Neural cell (in vitro differentiated cells): Measurements from ENCODE around the gene APAF1. TPM values are rescaled to one million over a fixed set of nuclear protein-coding genes. Genes with fewer than 3 reads are reported as not detected.

Source experiments
- H2AFZ ChIP-seq: fragments of 200-600, 300-800 bp; sonication (generic), shearing (Covaris generic); 2 replicates; pipeline ENCODE4 v1.6.0; 2014; ENCODE audit warnings: low read depth, mild to moderate bottlenecking, antibody characterized with exemption, low read length, moderate library complexity
- H3F3A ChIP-seq: fragments of 200-600 bp; shearing (Covaris generic); 2 replicates; pipeline ENCODE4 v1.6.1; 2016; ENCODE audit warnings: mild to moderate bottlenecking, moderate library complexity, mixed read lengths, antibody characterized with exemption, low read length; ENCODE audit not compliant: insufficient read depth, poor library complexity, severe bottlenecking
- H3K27ac ChIP-seq: fragments of 200-600, 300-800 bp; sonication (generic), shearing (Covaris generic); 2 replicates; pipeline ENCODE4 v1.5.1; 2014; ENCODE audit warnings: mild to moderate bottlenecking, low read length, moderate library complexity
- H3K27me3 ChIP-seq: fragments of 300-800, 200-600 bp; sonication (generic), shearing (Covaris generic); 2 replicates; pipeline ENCODE4 v1.6.0; 2014; ENCODE audit warnings: mild to moderate bottlenecking, low read depth, low read length, moderate library complexity; ENCODE audit not compliant: insufficient read depth
- H3K36me3 ChIP-seq: fragments of 300-800, 200-600 bp; sonication (generic), shearing (Covaris generic); 2 replicates; pipeline ENCODE4 v1.5.1; 2014; ENCODE audit warnings: mild to moderate bottlenecking, antibody characterized with exemption, low read length, moderate library complexity; ENCODE audit not compliant: insufficient read depth
- H3K4me2 ChIP-seq: fragments of 300-800, 200-600 bp; sonication (generic), shearing (Covaris generic); 2 replicates; pipeline ENCODE4 v1.6.0; 2014; ENCODE audit warnings: mild to moderate bottlenecking, low read length
- H3K4me3 ChIP-seq: fragments of 300-800, 200-600 bp; sonication (generic), shearing (Covaris generic); 2 replicates; pipeline ENCODE4 v1.5.1; 2014; ENCODE audit warnings: mild to moderate bottlenecking, low read length, moderate library complexity
- H3K79me2 ChIP-seq: fragments of 200-600 bp; shearing (Covaris generic); replicated peaks from 2 replicates; pipeline ENCODE4 v1.6.0; 2014; ENCODE audit warnings: mild to moderate bottlenecking, low read length, moderate library complexity; ENCODE audit not compliant: insufficient read depth
- H3K9ac ChIP-seq: fragments of 300-800, 200-600 bp; sonication (generic), shearing (Covaris generic); 2 replicates; pipeline ENCODE4 v1.6.1; 2016; ENCODE audit warnings: mild to moderate bottlenecking, low read length, mixed read lengths
- H3K9me2 ChIP-seq: fragments of 200-600 bp; shearing (Covaris generic); 2 replicates; pipeline ENCODE4 v1.6.1; 2016; ENCODE audit warnings: mild to moderate bottlenecking, low read length, mixed read lengths; ENCODE audit not compliant: insufficient read depth
- H3K9me3 ChIP-seq: fragments of 200-600, 300-800 bp; sonication (generic), shearing (Covaris generic); 2 replicates; pipeline ENCODE4 v1.6.1; 2016; ENCODE audit warnings: mild to moderate bottlenecking, mixed run types, low read length, moderate library complexity, mixed read lengths
- H4K20me1 ChIP-seq: fragments of 200-600 bp; shearing (Covaris generic); 2 replicates; pipeline ENCODE4 v1.6.1; 2016; ENCODE audit warnings: mild to moderate bottlenecking, mixed run types; ENCODE audit not compliant: insufficient read depth
- EP300 ChIP-seq: fragments of 450-650 bp; conservative IDR thresholded peaks from 2 replicates; pipeline ENCODE4 v1.6.1; 2014; ENCODE audit warnings: antibody characterized with exemption, mild to moderate bottlenecking, moderate library complexity; ENCODE audit not compliant: poor library complexity, severe bottlenecking
- EZH2 ChIP-seq: fragments of 200-600, 300-800 bp; shearing (Covaris generic), sonication (generic); IDR thresholded peaks from 2 replicates; pipeline ENCODE4 v1.6.1; 2014; ENCODE audit warnings: antibody characterized with exemption, low read length, borderline replicate concordance, mild to moderate bottlenecking; ENCODE audit not compliant: insufficient read depth, poor library complexity, severe bottlenecking
- MXI1 ChIP-seq: fragments of 450-650 bp; conservative IDR thresholded peaks from 2 replicates; pipeline ENCODE4 v1.6.1; 2014; ENCODE audit warnings: antibody characterized with exemption, mild to moderate bottlenecking; ENCODE audit not compliant: poor library complexity, severe bottlenecking
- POLR2AphosphoS5 ChIP-seq: IDR thresholded peaks from 2 replicates; pipeline ENCODE4 v1.6.1; 2012
- RAD21 ChIP-seq: fragments of 450-650 bp; conservative IDR thresholded peaks from 2 replicates; pipeline ENCODE4 v1.6.1; 2014; ENCODE audit warnings: antibody characterized with exemption, mild to moderate bottlenecking, moderate library complexity
- SMC3 ChIP-seq: fragments of 450-650 bp; conservative IDR thresholded peaks from 2 replicates; pipeline ENCODE4 v1.6.1; 2014; ENCODE audit warnings: antibody characterized with exemption, mild to moderate bottlenecking, moderate library complexity; ENCODE audit not compliant: poor library complexity
- TAF1 ChIP-seq: IDR thresholded peaks from 2 replicates; pipeline ENCODE4 v1.6.1; 2012; ENCODE audit warnings: low read depth
- polyA plus RNA-seq: library from polyadenylated mRNA; depleted of rRNA; stranded (reverse); fragments of >200 nt; gene quantifications from 2 replicates; pipeline ENCODE4 v1.2.3, GENCODE V29; 2014
- TF ChIP-seq, protein P1 (sequence below): IDR thresholded peaks from 2 replicates; pipeline ENCODE4 v1.6.1; 2012; ENCODE audit warnings: borderline replicate concordance
- TF ChIP-seq, protein P2 (sequence below): fragments of 450-650 bp; IDR thresholded peaks from 2 replicates; pipeline ENCODE4 v1.5.1; 2014; ENCODE audit warnings: antibody characterized with exemption, mild to moderate bottlenecking, moderate library complexity; ENCODE audit not compliant: poor library complexity, severe bottlenecking

APAF1 gene
- polyA plus RNA-seq, 1 donor from 2014 or later, result 32.2 TPM

DNA sequence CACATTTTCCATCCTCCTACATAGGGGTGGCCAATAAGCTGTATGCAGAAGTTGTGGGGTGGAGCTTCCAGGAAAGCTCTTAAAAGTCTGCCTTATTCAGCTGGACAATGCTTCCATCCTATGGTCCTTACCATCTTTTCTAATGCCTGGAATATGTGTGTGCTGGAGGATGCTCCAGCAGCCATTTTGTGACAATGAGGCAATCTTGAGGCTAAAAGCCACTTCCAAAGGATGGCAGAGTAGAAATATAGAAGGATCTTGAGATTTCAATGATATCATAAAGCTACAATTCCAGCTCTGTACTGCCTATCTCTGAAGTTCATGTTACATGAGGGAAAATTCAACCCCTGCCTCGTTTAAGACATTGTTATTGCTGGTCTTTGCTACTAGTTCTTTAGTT, 95.7 kb downstream of the APAF1 start:
- Histone ChIP-seq H3K27me3 (no peaks in the 10 kb centered on the region), H2AFZ (no peak overlapping the region), H3K79me2 (no peaks in the 10 kb centered on the region), H3K4me2 (no peak overlapping the region), H3K36me3 (no peaks in the 10 kb centered on the region), H3F3A (peaks cover 13% of the 10 kb centered on the region), H3K9ac (peak overlapping the region; percentile 45), H4K20me1 (no peaks in the 10 kb centered on the region), H3K27ac (peak overlapping the region; percentile 78), H3K9me3 (no peaks in the 10 kb centered on the region), H3K9me2 (no peaks in the 10 kb centered on the region), H3K4me3 (peak overlapping the region; percentile 31)
- TF ChIP-seq RAD21 (no peak), MXI1 (no peak), SMC3 (no peak), EZH2 (no peak), EP300 (no peak), TAF1 (no peak), POLR2AphosphoS5 (no peak)
- TF ChIP-seq, protein P1, sequence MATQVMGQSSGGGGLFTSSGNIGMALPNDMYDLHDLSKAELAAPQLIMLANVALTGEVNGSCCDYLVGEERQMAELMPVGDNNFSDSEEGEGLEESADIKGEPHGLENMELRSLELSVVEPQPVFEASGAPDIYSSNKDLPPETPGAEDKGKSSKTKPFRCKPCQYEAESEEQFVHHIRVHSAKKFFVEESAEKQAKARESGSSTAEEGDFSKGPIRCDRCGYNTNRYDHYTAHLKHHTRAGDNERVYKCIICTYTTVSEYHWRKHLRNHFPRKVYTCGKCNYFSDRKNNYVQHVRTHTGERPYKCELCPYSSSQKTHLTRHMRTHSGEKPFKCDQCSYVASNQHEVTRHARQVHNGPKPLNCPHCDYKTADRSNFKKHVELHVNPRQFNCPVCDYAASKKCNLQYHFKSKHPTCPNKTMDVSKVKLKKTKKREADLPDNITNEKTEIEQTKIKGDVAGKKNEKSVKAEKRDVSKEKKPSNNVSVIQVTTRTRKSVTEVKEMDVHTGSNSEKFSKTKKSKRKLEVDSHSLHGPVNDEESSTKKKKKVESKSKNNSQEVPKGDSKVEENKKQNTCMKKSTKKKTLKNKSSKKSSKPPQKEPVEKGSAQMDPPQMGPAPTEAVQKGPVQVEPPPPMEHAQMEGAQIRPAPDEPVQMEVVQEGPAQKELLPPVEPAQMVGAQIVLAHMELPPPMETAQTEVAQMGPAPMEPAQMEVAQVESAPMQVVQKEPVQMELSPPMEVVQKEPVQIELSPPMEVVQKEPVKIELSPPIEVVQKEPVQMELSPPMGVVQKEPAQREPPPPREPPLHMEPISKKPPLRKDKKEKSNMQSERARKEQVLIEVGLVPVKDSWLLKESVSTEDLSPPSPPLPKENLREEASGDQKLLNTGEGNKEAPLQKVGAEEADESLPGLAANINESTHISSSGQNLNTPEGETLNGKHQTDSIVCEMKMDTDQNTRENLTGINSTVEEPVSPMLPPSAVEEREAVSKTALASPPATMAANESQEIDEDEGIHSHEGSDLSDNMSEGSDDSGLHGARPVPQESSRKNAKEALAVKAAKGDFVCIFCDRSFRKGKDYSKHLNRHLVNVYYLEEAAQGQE, result no peak
- TF ChIP-seq, protein P2, sequence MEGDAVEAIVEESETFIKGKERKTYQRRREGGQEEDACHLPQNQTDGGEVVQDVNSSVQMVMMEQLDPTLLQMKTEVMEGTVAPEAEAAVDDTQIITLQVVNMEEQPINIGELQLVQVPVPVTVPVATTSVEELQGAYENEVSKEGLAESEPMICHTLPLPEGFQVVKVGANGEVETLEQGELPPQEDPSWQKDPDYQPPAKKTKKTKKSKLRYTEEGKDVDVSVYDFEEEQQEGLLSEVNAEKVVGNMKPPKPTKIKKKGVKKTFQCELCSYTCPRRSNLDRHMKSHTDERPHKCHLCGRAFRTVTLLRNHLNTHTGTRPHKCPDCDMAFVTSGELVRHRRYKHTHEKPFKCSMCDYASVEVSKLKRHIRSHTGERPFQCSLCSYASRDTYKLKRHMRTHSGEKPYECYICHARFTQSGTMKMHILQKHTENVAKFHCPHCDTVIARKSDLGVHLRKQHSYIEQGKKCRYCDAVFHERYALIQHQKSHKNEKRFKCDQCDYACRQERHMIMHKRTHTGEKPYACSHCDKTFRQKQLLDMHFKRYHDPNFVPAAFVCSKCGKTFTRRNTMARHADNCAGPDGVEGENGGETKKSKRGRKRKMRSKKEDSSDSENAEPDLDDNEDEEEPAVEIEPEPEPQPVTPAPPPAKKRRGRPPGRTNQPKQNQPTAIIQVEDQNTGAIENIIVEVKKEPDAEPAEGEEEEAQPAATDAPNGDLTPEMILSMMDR, result no peak

DNA sequence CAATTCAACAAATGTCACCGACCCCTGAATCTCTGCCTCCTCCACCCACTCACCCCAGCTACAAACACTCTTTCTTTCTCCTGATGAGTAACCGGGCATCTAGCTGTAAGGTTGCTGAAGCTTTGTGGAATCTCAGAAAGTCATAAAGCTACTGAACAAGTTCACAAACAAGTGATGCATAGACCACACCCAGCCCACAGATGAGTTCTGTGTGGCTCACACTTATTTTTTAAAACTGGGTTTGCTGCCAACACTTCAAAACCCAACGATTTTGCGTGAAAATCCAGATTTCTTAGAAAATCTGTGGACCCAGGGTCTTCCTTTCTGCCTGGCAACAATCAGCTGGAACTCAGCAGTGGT, 96.1 kb downstream of the APAF1 start:
- no peaks in the 10 kb centered on the region for H3K9me3 ChIP-seq
- H3K27ac ChIP-seq, result peak overlapping the region; percentile 78
- no peaks in the 10 kb centered on the region for H3K27me3 ChIP-seq
- peak overlapping the region; percentile 31 for H3K4me3 ChIP-seq
- H3F3A ChIP-seq, result peaks cover 13% of the 10 kb centered on the region
- TF ChIP-seq EZH2 (no peak), TAF1 (no peak), SMC3 (no peak), POLR2AphosphoS5 (no peak), RAD21 (no peak), MXI1 (no peak), EP300 (no peak)
- TF ChIP-seq, protein P1, result no peak
- TF ChIP-seq, protein P2, result no peak
- H3K79me2 ChIP-seq, result no peaks in the 10 kb centered on the region
- no peaks in the 10 kb centered on the region for H3K9me2 ChIP-seq
- peak overlapping the region; percentile 8 for H3K4me2 ChIP-seq
- H4K20me1 ChIP-seq, result no peaks in the 10 kb centered on the region
- no peak overlapping the region for H2AFZ ChIP-seq
- peak overlapping the region; percentile 45 for H3K9ac ChIP-seq
- no peaks in the 10 kb centered on the region for H3K36me3 ChIP-seq
